Subcutaneous abdominal adipose tissue (tissue), 5 donors: ENCODE measurements around the gene CCDC157.

Experiments
- H3K27ac ChIP-seq: one replicate; pipeline ENCODE4 v1.7.0; 2013; ENCODE audit warnings: low read depth, mild to moderate bottlenecking, inconsistent platforms, low read length, moderate library complexity
- H3K27me3 ChIP-seq, 5 donors: one replicate each; pipeline ENCODE4 v1.7.0; 2013; ENCODE audit warnings: low read length in 5 of 5, inconsistent platforms in 1 of 5; ENCODE audit not compliant: control insufficient read depth in 5 of 5, insufficient read depth in 4 of 5
- H3K36me3 ChIP-seq, 5 donors: one replicate each; pipeline ENCODE4 v1.7.0; 2013; ENCODE audit warnings: low read length in 5 of 5; ENCODE audit not compliant: control insufficient read depth in 5 of 5, insufficient read depth in 5 of 5
- H3K4me1 ChIP-seq, 5 donors: one replicate each; pipeline ENCODE4 v1.7.0; 2013; ENCODE audit warnings: low read length in 5 of 5, mild to moderate bottlenecking in 3 of 5, moderate library complexity in 1 of 5; ENCODE audit not compliant: control insufficient read depth in 5 of 5, insufficient read depth in 5 of 5
- H3K4me3 ChIP-seq, 5 donors: one replicate each; pipeline ENCODE4 v1.7.0; 2013; ENCODE audit warnings: low read length in 5 of 5, low read depth in 1 of 5
- H3K9ac ChIP-seq, 5 donors: one replicate each; pipeline ENCODE4 v1.7.0; 2013; ENCODE audit warnings: low read length in 5 of 5, mild to moderate bottlenecking in 4 of 5, moderate library complexity in 3 of 5
- H3K9me3 ChIP-seq, 5 donors: one replicate each; pipeline ENCODE4 v1.7.0; 2013; ENCODE audit warnings: low read length in 5 of 5; ENCODE audit not compliant: control insufficient read depth in 5 of 5
- donor health status: healthy.
- donor health status: healthy.
- donor health status: healthy.
- donor health status: healthy.
- donor health status: healthy.

The CCDC157 gene

DNA sequence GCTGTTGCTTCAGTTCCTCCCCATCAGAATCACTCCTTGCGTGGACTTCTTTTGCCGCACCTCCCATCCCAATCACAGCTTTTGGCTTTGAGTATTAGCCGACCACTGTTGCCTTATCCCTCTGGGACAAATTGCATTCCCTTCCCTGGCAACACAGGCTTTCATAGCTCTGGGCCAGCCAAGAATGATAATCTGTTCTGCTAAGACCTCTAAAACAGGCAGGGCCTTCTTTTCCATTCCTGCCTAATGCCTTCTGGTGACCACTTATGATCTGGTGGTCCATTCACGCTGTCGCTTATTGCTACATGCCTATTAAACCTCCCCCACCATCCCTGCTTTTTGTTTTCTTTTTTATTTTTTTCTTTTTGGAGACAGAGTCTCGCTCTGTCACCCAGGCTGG is 49.6 kb downstream of the CCDC157 start:
- no peak overlapping the region for H3K4me3 ChIP-seq
- H3K9me3 ChIP-seq: no peaks in the 10 kb centered on the region
- no peak overlapping the region for H3K9ac ChIP-seq
- H3K36me3 ChIP-seq: peaks cover 0 to 15% (median 3%) of the 10 kb centered on the region in 5 donors
- peaks cover 0 to 6% (median 3%) of the 10 kb centered on the region in 5 donors for H3K4me1 ChIP-seq
- no peaks in the 10 kb centered on the region for H3K27me3 ChIP-seq
- H3K27ac ChIP-seq: no peak overlapping the region

DNA sequence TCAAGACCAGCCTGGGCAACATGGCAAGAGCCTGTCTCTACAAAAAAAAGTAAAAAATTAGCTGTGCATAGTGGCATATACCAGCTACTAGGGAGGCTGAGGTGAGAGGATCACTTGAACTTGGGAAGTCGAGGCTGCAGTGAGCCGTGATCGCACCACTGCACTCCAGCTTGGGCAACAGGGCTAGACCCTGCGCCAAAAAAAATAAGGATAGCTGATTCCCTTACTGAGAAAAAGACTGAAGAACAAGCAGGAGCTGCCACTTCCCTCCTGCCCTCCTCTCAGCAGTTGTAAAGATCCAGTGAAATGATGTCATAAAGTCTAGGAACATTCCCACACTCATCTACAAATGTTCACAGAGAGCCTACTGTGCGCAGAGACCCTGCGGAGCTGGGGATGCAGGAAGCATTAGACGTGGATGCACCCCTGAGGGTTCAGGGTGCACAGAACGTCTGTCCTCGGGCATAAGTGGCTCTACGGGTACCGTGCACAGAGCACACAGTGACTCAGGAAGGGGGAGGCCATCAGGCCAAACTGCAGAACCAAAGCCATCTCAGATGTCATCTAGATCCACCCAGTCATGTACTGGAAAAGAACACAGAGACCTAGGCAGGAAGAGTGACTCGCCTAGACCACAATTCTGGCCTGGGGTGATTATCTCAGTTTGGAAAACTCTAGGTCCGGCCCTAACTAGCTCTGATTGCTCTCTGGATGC is 51.7 kb downstream of the CCDC157 start:
- Histone ChIP-seq H3K9ac (no peak overlapping the region), H3K9me3 (no peaks in the 10 kb centered on the region), H3K4me1 (peaks cover 0 to 6% (median 0%) of the 10 kb centered on the region in 5 donors), H3K27ac (no peak overlapping the region), H3K4me3 (no peak overlapping the region), H3K27me3 (no peaks in the 10 kb centered on the region), H3K36me3 (peaks cover 0 to 15% (median 3%) of the 10 kb centered on the region in 5 donors)

DNA sequence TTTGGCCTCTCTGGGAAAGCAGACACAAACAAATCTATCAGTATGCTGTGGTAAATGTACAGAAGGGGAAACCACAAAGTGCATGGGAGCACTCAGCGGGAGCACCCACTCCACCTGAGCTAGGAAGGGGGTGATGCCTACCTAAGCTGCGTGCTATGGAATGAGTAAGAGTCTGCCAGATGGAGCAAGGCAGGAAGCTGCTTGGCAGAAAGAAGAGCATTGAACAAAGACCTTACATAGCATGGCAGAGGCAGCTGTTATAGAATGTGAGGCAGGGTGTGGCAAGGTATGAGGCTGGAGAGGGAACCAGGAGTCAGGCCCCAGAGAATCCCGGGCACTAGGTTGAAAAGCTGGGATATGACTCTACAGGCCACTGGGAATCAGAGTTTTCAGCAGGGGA is 55.0 kb downstream of the CCDC157 start:
- H3K27ac ChIP-seq: no peak overlapping the region
- no peaks in the 10 kb centered on the region for H3K4me1 ChIP-seq
- no peak overlapping the region for H3K4me3 ChIP-seq
- H3K9ac ChIP-seq: no peak overlapping the region
- H3K27me3 ChIP-seq: no peaks in the 10 kb centered on the region
- H3K36me3 ChIP-seq: peaks cover 0 to 28% (median 17%) of the 10 kb centered on the region in 5 donors
- no peaks in the 10 kb centered on the region for H3K9me3 ChIP-seq

DNA sequence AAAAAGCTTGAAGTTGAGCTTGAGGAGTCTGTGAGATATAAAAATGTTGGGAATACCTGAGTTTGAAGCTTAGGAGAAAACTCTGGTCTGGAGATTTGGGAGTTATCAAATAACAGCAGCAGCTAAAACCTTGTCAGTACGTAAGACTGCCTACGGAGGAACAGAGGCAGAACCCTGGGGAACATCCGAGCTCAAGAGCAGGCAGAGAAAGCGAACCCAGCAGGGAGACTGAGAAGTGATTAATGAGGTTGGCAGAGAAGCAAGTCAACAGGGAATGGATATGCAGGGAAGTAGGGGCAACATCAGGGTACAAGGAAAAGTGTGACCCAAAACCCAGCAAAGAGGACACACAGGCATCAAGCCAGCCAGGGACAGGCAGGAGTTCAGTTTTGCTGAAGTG is 56.2 kb downstream of the CCDC157 start:
- no peaks in the 10 kb centered on the region for H3K4me1 ChIP-seq
- no peak overlapping the region for H3K9ac ChIP-seq
- no peaks in the 10 kb centered on the region for H3K9me3 ChIP-seq
- H3K36me3 ChIP-seq: peaks cover 0 to 30% (median 23%) of the 10 kb centered on the region in 5 donors
- H3K27ac ChIP-seq: no peak overlapping the region
- no peak overlapping the region for H3K4me3 ChIP-seq
- no peaks in the 10 kb centered on the region for H3K27me3 ChIP-seq

DNA sequence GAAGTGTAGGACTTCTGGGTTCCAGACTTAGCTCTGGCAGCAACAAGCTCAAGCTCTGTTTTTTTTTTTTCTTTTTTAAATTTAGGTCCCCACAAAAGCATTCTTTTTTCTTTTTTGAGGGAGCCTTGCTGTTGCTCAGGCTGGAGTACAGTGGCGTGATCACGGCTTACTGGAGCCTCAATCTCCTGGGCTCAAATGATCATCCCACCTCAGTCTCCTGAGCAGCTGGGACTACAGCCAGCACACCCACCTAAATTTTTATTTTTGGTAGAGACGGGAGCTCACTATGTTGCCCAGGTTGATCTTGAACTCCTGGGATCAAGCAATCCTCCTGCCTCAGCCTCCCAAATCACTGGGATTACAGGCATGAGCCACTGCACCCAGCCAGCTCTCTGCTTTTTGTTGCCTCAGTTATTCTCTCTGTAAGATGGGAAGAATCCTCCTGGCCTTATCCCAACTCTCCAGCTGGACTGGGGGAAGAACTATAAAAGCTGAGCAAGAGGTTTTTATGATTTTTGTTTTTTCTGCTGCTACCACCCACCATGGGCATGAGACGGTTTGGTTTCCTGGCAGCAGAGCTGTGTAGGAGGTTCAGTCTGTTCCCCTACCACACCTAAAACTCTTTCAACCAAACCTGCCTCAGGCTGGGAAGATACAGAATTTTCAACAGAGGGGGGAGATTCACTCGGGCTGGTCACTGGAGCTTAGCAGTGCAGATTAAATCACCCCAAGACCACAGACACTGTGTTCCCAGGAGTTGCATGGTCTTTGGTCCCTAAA is 57.1 kb downstream of the CCDC157 start:
- H3K36me3 ChIP-seq: peaks cover 0 to 38% (median 24%) of the 10 kb centered on the region in 5 donors
- no peak overlapping the region for H3K4me3 ChIP-seq
- H3K27me3 ChIP-seq: no peaks in the 10 kb centered on the region
- no peaks in the 10 kb centered on the region for H3K4me1 ChIP-seq
- no peak overlapping the region for H3K27ac ChIP-seq
- H3K9me3 ChIP-seq: no peaks in the 10 kb centered on the region
- H3K9ac ChIP-seq: no peak overlapping the region

DNA sequence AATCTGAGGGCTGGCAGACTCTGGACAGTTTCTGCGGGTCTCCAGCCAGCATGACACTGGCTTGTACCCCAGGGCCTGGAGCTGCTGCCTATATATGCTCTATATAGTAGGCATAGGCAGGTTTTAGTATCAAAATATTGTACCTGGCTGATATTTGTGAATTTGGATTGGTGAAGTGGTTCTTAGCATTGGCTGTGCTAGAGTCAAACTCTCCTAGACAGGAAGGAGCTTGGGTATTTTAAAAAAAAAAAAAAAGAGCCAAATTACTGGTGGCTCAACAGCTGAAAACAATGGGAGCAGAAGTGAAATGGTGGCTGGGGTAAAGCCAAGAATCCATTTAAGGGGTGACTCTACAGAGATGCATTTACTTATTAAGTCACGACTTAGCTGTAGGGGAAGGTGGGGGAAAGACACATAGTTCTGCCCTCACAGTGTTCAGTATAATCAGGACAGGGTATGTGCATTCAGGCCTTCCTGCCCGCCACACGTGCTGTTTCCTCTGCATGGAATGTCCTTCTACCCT is 57.8 kb downstream of the CCDC157 start:
- H3K27ac ChIP-seq: no peak overlapping the region
- no peaks in the 10 kb centered on the region for H3K9me3 ChIP-seq
- no peaks in the 10 kb centered on the region for H3K4me1 ChIP-seq
- no peak overlapping the region for H3K9ac ChIP-seq
- peaks cover 0 to 41% (median 24%) of the 10 kb centered on the region in 5 donors for H3K36me3 ChIP-seq
- no peaks in the 10 kb centered on the region for H3K27me3 ChIP-seq
- H3K4me3 ChIP-seq: no peak overlapping the region

DNA sequence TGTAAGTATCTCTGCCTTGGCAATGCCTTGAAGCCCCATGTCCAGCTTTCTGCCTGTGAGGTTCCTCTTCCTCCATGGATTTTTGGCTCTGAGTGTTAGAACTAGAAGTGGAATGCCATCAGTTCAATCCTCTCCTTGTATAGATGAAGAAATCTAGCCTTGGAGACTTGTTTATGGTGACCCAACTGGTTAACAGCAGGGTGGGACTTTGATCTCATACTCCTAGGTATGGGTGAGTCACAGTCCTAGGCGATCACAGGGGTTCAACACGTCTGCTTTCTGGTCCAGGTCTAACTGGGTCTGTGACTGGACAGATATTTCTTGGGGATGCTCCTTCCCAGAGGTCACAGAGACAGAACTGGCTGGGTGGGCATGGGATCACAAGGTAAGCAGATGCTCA is 59.6 kb downstream of the CCDC157 start:
- H3K27ac ChIP-seq: no peak overlapping the region
- H3K4me1 ChIP-seq: peaks cover 0 to under 1% (median 0%) of the 10 kb centered on the region in 5 donors
- H3K9me3 ChIP-seq: no peaks in the 10 kb centered on the region
- no peaks in the 10 kb centered on the region for H3K27me3 ChIP-seq
- no peak overlapping the region for H3K9ac ChIP-seq
- H3K4me3 ChIP-seq: no peak overlapping the region
- H3K36me3 ChIP-seq: peaks cover 3 to 42% (median 26%) of the 10 kb centered on the region in 5 donors

DNA sequence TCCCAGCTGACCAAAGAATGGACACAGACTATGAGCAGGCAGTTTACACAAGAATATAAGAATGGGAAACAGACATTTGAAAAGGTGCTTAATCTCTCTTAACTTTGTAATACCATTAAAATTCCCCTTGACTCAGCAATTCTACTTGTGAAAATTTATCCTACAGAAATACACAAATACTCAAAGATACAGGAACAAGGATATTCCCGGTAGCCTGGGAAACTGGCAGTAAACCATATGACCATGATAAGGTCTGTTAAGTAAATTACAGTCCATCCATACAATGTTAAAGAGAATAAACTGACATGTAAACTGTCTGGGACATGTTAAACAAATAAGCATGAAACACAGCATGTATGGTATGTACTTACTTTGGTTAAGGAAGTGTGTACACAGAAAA is 60.0 kb downstream of the CCDC157 start:
- Histone ChIP-seq H3K4me1 (peaks cover 0 to 4% (median 0%) of the 10 kb centered on the region in 5 donors), H3K9me3 (no peaks in the 10 kb centered on the region), H3K27me3 (no peaks in the 10 kb centered on the region), H3K9ac (no peak overlapping the region), H3K36me3 (peaks cover 3 to 42% (median 24%) of the 10 kb centered on the region in 5 donors), H3K27ac (no peak overlapping the region), H3K4me3 (no peak overlapping the region)

DNA sequence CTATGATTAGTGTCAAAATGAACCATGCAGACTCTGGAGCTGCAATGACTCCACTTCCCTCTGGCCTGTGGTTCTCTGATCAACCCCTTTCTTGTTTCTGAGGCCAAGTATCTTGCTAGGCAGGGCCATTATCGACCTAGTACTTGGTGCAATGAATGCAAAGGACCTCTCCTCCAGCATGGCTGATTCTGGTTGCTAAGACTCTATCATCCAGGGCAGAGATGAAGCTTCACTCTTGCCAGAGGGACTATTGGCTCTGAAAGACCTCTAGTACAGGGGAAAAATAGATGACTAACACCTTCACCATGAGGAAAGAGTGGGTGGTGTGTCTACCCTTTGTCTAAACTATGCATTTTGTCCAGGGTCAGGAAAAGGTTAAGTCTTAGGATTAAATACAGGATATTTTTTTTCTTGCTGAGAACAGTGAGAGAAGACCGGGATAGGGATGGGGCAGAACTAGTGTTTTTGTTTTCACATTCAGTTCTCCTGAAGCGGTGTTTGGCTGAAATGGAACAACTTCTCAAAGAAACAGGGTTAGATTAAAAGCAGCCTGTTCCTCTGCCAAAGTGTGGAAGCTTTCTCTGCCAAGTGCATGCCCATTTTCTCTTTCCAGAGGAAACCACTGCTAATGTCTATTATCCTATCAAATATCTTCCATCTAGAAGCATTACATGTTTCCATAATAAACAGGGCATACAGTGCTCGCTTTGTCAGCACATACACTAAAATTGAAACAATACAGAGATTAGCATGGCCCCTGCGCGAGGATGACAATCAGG is 63.7 kb downstream of the CCDC157 start:
- H3K9me3 ChIP-seq: no peaks in the 10 kb centered on the region
- H3K4me3 ChIP-seq: no peak overlapping the region
- H3K9ac ChIP-seq: no peak overlapping the region
- peaks cover 3 to 38% (median 24%) of the 10 kb centered on the region in 5 donors for H3K36me3 ChIP-seq
- peaks cover 23 to 36% (median 33%) of the 10 kb centered on the region in 5 donors for H3K4me1 ChIP-seq
- H3K27ac ChIP-seq: no peak overlapping the region
- no peaks in the 10 kb centered on the region for H3K27me3 ChIP-seq
